IPS-20b (cell line): ENCODE measurements around the gene TDRD7.
A peak's percentile ranks its signal among the peaks of the same experiment; 100 is the strongest.

ENCODE experiments used
- H3K27ac ChIP-seq: one replicate; pipeline ENCODE4 v1.5.1; 2013; ENCODE audit warnings: low read length
- H3K27me3 ChIP-seq: 2 replicates; pipeline ENCODE4 v1.6.1; 2013; ENCODE audit warnings: mild to moderate bottlenecking, low read length, inconsistent platforms; ENCODE audit not compliant: insufficient read depth
- H3K36me3 ChIP-seq: 2 replicates; pipeline ENCODE4 v1.6.1; 2013; ENCODE audit warnings: low read depth, mild to moderate bottlenecking, inconsistent platforms, low read length, moderate library complexity; ENCODE audit not compliant: insufficient read depth
- H3K4me1 ChIP-seq: 2 replicates; pipeline ENCODE4 v1.6.1; 2013; ENCODE audit warnings: mild to moderate bottlenecking, control low read depth, inconsistent platforms, low read length, moderate library complexity; ENCODE audit not compliant: insufficient read depth
- H3K4me3 ChIP-seq: 2 replicates; pipeline ENCODE4 v1.5.1; 2013; ENCODE audit warnings: mild to moderate bottlenecking, low read length, inconsistent platforms
- H3K9ac ChIP-seq: 2 replicates; pipeline ENCODE4 v1.6.1; 2013; ENCODE audit warnings: low read depth, mild to moderate bottlenecking, inconsistent platforms, low read length, moderate library complexity
- H3K9me3 ChIP-seq: 2 replicates; pipeline ENCODE4 v1.6.1; 2013; ENCODE audit warnings: mild to moderate bottlenecking, low read depth, low read length, inconsistent platforms; ENCODE audit not compliant: insufficient read depth

The TDRD7 gene, protein sequence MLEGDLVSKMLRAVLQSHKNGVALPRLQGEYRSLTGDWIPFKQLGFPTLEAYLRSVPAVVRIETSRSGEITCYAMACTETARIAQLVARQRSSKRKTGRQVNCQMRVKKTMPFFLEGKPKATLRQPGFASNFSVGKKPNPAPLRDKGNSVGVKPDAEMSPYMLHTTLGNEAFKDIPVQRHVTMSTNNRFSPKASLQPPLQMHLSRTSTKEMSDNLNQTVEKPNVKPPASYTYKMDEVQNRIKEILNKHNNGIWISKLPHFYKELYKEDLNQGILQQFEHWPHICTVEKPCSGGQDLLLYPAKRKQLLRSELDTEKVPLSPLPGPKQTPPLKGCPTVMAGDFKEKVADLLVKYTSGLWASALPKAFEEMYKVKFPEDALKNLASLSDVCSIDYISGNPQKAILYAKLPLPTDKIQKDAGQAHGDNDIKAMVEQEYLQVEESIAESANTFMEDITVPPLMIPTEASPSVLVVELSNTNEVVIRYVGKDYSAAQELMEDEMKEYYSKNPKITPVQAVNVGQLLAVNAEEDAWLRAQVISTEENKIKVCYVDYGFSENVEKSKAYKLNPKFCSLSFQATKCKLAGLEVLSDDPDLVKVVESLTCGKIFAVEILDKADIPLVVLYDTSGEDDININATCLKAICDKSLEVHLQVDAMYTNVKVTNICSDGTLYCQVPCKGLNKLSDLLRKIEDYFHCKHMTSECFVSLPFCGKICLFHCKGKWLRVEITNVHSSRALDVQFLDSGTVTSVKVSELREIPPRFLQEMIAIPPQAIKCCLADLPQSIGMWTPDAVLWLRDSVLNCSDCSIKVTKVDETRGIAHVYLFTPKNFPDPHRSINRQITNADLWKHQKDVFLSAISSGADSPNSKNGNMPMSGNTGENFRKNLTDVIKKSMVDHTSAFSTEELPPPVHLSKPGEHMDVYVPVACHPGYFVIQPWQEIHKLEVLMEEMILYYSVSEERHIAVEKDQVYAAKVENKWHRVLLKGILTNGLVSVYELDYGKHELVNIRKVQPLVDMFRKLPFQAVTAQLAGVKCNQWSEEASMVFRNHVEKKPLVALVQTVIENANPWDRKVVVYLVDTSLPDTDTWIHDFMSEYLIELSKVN

DNA sequence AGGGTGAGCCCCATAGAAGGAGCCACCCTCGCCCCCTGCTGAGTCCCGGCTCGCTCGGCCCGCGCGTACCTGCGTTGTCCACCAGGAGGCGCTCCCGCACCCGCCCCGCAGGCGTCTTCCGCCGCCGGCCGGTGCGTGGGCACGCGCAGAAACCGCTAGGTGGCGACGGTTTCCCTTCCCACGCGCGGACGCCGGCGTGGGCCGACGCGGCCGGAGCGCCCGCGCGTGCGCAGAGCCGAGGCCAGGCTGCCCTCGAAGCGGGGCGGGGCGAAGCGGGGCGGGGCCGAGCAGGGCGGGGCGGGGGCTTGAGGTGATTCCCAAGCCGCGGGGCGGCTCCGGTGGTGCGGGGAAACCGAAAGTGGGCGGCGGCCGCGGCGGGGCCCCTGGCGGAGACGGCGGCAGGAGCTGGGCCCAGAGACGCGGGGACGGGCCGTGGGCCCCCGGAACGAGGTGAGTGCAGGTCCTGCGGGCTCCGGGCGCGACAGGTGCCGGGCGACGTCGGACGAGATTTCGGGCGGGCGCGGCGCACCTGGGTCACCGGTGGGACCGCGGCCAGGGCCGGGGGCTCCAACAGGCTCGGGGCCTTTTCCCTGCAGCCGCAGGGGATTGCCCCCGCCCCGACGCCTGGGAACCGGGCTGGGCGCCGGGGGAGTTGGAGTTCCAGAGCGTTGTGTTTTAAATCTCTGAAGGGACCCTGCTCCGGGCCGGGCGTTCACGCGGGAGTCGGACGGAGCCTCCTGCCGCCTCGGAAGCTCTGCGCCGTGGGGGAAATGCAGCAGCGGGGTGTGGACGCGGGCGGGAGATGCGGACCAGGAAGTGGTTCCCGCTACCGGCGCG, at the start of gene TDRD7:
Gene TDRD7, plus strand, starts transcription at position 308 of the 837 bp plus-strand sequence. CDS start 16,370 bp downstream, outside the sequence.
- peak within 1 kb of the TSS; percentile 69 for H3K4me3 ChIP-seq
- no peaks in the 10 kb centered on the region for H3K36me3 ChIP-seq
- peaks cover 49% of the 10 kb centered on the region for H3K27me3 ChIP-seq
- H3K4me1 ChIP-seq = peaks cover 3% of the 10 kb centered on the region; the same call in 1 of the 2 replicates
- no peak within 1 kb of the TSS for H3K9ac ChIP-seq
- no peaks in the 10 kb centered on the region for H3K9me3 ChIP-seq
- no peak within 1 kb of the TSS for H3K27ac ChIP-seq

- no peaks in the 10 kb centered on the region for H3K27me3 ChIP-seq
- H3K36me3 ChIP-seq = no peaks in the 10 kb centered on the region
- no peak overlapping the region for H3K27ac ChIP-seq
- no peak overlapping the region for H3K9ac ChIP-seq
- H3K4me3 ChIP-seq = no peak overlapping the region
- 0 out of 2 replicates have a peak, but pooled peaks cover 2% of the 10 kb centered on the region for H3K4me1 ChIP-seq
- H3K9me3 ChIP-seq = no peaks in the 10 kb centered on the region
These were observed 48.9 kb upstream of the TDRD7 start for GRCh38 chr9:97362777-97363545.

DNA sequence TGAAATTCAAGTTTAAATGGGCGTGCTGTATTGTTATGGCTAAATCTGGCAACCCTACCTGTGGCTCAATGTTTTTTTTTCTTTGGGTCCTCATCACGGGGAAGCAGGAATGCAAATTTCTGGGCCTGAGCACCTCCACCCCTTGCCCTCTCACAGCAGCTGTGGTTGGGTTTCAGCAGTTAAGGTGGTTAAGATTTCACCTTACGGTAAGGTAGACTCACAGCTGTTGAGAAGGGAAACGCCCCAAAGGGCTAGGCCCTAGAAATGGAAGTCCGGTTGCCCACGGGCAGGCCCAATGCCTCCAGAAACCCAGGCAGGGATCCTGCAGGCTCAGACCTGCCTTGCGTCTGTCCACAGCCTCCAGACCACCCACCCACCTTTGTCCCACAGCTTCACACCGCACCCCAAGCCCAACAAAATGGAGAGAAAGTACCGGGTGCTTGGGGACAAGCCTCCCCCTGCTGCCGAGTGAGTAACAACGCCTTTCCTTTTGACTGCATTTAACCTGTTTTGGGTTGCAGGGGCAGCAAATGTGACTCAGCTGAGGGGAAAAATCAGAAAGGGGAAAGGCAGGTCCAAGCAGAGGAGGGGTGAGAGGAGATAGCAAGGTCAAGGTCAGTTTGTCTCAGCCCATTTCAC, 48.1 kb upstream of the TDRD7 start:
- Histone ChIP-seq H3K9ac (no peak overlapping the region), H3K4me1 (0 out of 2 replicates have a peak, but pooled peaks cover 2% of the 10 kb centered on the region), H3K27ac (no peak overlapping the region), H3K4me3 (no peak overlapping the region), H3K27me3 (no peaks in the 10 kb centered on the region), H3K36me3 (no peaks in the 10 kb centered on the region), H3K9me3 (peaks cover 6% of the 10 kb centered on the region)

GRCh38 chr9:97364769-97365490, 47.0 kb upstream of the TDRD7 start:
- Histone ChIP-seq H3K4me3 (no peak overlapping the region), H3K27me3 (no peaks in the 10 kb centered on the region), H3K27ac (no peak overlapping the region), H3K9me3 (peaks cover 12% of the 10 kb centered on the region), H3K9ac (no peak overlapping the region), H3K4me1 (0 out of 2 replicates have a peak, but pooled peaks cover 2% of the 10 kb centered on the region), H3K36me3 (no peaks in the 10 kb centered on the region)

DNA sequence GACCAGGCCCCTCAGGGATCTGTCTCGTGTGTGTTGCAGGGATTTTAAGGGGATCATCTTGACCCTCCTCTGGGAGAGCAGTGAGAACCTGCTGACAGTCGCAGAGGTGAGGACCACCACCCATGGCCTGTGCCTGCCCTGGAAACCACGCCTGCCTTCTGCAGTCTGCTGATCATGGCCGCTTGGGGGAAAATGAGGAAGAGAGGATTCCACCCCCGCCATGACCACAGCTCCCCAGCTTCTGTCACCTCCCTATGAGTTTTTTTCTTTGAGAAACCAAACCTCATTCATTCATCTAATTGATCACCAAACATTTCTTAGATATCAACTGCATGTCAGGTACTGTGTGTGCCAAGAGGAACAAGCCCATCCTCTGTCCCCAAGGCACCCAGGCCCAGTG, 46.3 kb upstream of the TDRD7 start:
- Histone ChIP-seq H3K9me3 (peaks cover 12% of the 10 kb centered on the region), H3K36me3 (no peaks in the 10 kb centered on the region), H3K27me3 (no peaks in the 10 kb centered on the region), H3K4me3 (no peak overlapping the region), H3K27ac (no peak overlapping the region), H3K4me1 (0 out of 2 replicates have a peak, but pooled peaks cover 2% of the 10 kb centered on the region), H3K9ac (no peak overlapping the region)

DNA sequence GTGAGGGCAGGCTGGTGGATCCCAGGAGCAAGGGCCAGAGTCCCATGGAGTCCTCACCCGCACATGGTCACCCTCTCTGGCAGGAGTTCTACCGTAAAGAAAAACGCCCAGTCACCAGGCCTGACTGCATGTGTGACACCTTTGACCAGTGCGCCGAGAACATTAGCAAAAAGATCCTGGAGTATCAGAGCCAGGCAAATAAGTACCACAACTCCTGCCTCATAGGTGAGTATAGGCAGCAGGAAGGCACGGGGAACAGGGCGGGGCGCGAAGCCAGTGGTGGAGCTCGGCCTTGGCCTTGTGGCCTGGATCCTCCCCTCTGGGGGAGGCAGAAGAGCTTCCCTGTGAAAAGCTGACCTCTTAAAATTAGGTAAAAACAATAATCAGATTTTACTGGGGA, 45.4 kb upstream of the TDRD7 start:
- Histone ChIP-seq H3K27ac (no peak overlapping the region), H3K9ac (no peak overlapping the region), H3K27me3 (no peaks in the 10 kb centered on the region), H3K36me3 (no peaks in the 10 kb centered on the region), H3K4me3 (no peak overlapping the region), H3K9me3 (peaks cover 12% of the 10 kb centered on the region), H3K4me1 (0 out of 2 replicates have a peak, but pooled peaks cover 2% of the 10 kb centered on the region)

- H3K27me3 ChIP-seq = no peaks in the 10 kb centered on the region
- H3K9ac ChIP-seq = no peak overlapping the region
- H3K36me3 ChIP-seq = no peaks in the 10 kb centered on the region
- no peak overlapping the region for H3K27ac ChIP-seq
- peaks cover 12% of the 10 kb centered on the region for H3K9me3 ChIP-seq
- no peak overlapping the region for H3K4me3 ChIP-seq
- H3K4me1 ChIP-seq = 0 out of 2 replicates have a peak, but pooled peaks cover 2% of the 10 kb centered on the region
These were observed 45.0 kb upstream of the TDRD7 start for GRCh38 chr9:97366889-97367288.

DNA sequence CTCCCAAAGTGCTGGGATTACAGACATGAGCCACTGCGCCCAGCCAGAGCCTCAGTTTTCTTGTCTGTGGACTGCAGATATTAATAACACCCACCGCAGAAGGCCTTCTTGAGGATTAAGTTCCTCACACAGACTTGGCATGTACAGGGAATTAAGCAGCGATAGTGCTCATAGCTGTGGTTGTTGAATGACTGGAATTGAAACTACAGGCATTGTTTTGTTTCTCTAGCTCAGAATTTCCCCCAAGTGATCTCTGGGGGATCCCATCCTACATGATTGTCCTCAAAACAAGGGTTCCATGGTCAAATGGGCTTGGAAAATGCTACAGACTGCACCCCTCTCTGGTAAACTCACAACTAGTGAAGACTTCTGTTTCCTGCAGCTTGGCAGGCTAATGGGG, 44.2 kb upstream of the TDRD7 start:
- Histone ChIP-seq H3K9me3 (peaks cover 12% of the 10 kb centered on the region), H3K36me3 (no peaks in the 10 kb centered on the region), H3K9ac (no peak overlapping the region), H3K27me3 (no peaks in the 10 kb centered on the region), H3K4me3 (no peak overlapping the region), H3K27ac (no peak overlapping the region), H3K4me1 (0 out of 2 replicates have a peak, but pooled peaks cover 2% of the 10 kb centered on the region)

GRCh38 chr9:97368964-97369363, 42.9 kb upstream of the TDRD7 start:
- Histone ChIP-seq H3K9me3 (peaks cover 12% of the 10 kb centered on the region), H3K9ac (no peak overlapping the region), H3K4me1 (no peaks in the 10 kb centered on the region), H3K27me3 (no peaks in the 10 kb centered on the region), H3K4me3 (no peak overlapping the region), H3K36me3 (no peaks in the 10 kb centered on the region), H3K27ac (no peak overlapping the region)
